IMR-90 (cell line): ENCODE results near the gene RGP1. TPM values are rescaled to one million over a fixed set of nuclear protein-coding genes. Genes with fewer than 3 reads are reported as not detected.

Experiments
- ATAC-seq: fragments of 200-7000 bp; cut with Tn5 transposase; 2 replicates; pipeline ENCODE4 v1.9.1; 2020; ENCODE audit warnings: low read depth, mild to moderate bottlenecking, moderate library complexity
- BruUV-seq: library from RNA; stranded (reverse); fragments of 400-500 nt; replicated peaks from 2 replicates; lab custom pipeline; 2021; lab: Mats Ljungman, UMichigan
- CTCF ChIA-PET: fragments of 300-600 bp; formaldehyde crosslinking; extraction: SDS; loops from one replicate; lab custom pipeline; 2021; ENCODE audit warnings: antibody characterized with exemption; lab: Yijun Ruan, JAX
- POLR2A ChIA-PET: fragments of 300-600 bp; sonication (Branson Sonifier 250); formaldehyde crosslinking; loops from one replicate; lab custom pipeline; 2022; ENCODE audit warnings: antibody characterized with exemption; ENCODE audit not compliant: unreplicated experiment; lab: Charles Lee
- DNase-seq: peaks from one replicate; pipeline ENCODE4 v3.0.0; 2013
- H2AFZ ChIP-seq: replicated peaks from 2 replicates; pipeline ENCODE3; 2013; ENCODE audit warnings: low read length, mild to moderate bottlenecking; ENCODE audit not compliant: poor library complexity
- H2AK5ac ChIP-seq: 2 replicates; pipeline ENCODE4 v1.6.1; 2013; ENCODE audit warnings: low read depth, low read length, inconsistent platforms
- H2AK9ac ChIP-seq: replicated peaks from 2 replicates; pipeline ENCODE3; 2013; ENCODE audit warnings: mild to moderate bottlenecking, low read depth, low read length, moderate library complexity; ENCODE audit not compliant: poor library complexity
- H2BK120ac ChIP-seq: 2 replicates; pipeline ENCODE4 v1.6.1; 2013; ENCODE audit warnings: low read depth, low read length, inconsistent platforms
- H2BK15ac ChIP-seq: 3 replicates; pipeline ENCODE4 v1.6.1; 2013; ENCODE audit warnings: low read depth, low read length, inconsistent platforms
- H2BK20ac ChIP-seq: 2 replicates; pipeline ENCODE4 v1.6.1; 2013; ENCODE audit warnings: low read depth, mild to moderate bottlenecking, inconsistent platforms, low read length, moderate library complexity
- H2BK5ac ChIP-seq: 2 replicates; pipeline ENCODE4 v1.6.1; 2013; ENCODE audit warnings: mild to moderate bottlenecking, low read depth, low read length, inconsistent platforms; ENCODE audit not compliant: poor library complexity, severe bottlenecking
- H3K14ac ChIP-seq: replicated peaks from 2 replicates; pipeline ENCODE4 v1.6.1; 2013; ENCODE audit warnings: low read depth, low read length, inconsistent platforms
- H3K18ac ChIP-seq: 2 replicates; pipeline ENCODE4 v1.6.1; 2013; ENCODE audit warnings: low read depth, low read length, control low read depth
- H3K23ac ChIP-seq: 2 replicates; pipeline ENCODE4 v1.6.1; 2013; ENCODE audit warnings: low read depth, low read length, inconsistent platforms
- H3K27ac ChIP-seq: 2 replicates; pipeline ENCODE4 v1.5.1; 2013; ENCODE audit warnings: mild to moderate bottlenecking, control low read depth, low read length; ENCODE audit not compliant: insufficient read depth
- H3K27me3 ChIP-seq: 2 replicates; pipeline ENCODE4 v1.6.1; 2013; ENCODE audit warnings: low read length; ENCODE audit not compliant: control insufficient read depth, insufficient read depth
- H3K36me3 ChIP-seq: 2 replicates; pipeline ENCODE4 v1.6.1; 2013; ENCODE audit warnings: low read length, mixed read lengths; ENCODE audit not compliant: control insufficient read depth, insufficient read depth
- H3K4ac ChIP-seq: 2 replicates; pipeline ENCODE4 v1.6.1; 2013; ENCODE audit warnings: low read depth, low read length, inconsistent platforms
- H3K4me1 ChIP-seq: 2 replicates; pipeline ENCODE4 v1.6.1; 2013; ENCODE audit warnings: low read length, mixed read lengths; ENCODE audit not compliant: control insufficient read depth, insufficient read depth
- H3K4me2 ChIP-seq: 2 replicates; pipeline ENCODE4 v1.6.1; 2013; ENCODE audit warnings: low read depth, mild to moderate bottlenecking, control low read depth, low read length, moderate library complexity
- H3K4me3 ChIP-seq: 2 replicates; pipeline ENCODE4 v1.5.1; 2013; ENCODE audit warnings: low read depth, mild to moderate bottlenecking, control low read depth, low read length, moderate library complexity; ENCODE audit not compliant: insufficient read depth
- H3K56ac ChIP-seq: 2 replicates; pipeline ENCODE4 v1.6.1; 2013; ENCODE audit warnings: low read length, inconsistent platforms; ENCODE audit not compliant: insufficient read depth; ENCODE audit errors: extremely low read depth
- H3K79me1 ChIP-seq, 2 experiments: 2 replicates each; pipeline ENCODE4 v1.6.1; 2013; ENCODE audit warnings: low read length in 2 of 2, inconsistent platforms in 1 of 2, low read depth in 1 of 2
- H3K9ac ChIP-seq: 2 replicates; pipeline ENCODE4 v1.6.1; 2013; ENCODE audit warnings: low read depth, low read length, control low read depth
- H3K9me1 ChIP-seq: 2 replicates; pipeline ENCODE4 v1.6.1; 2013; ENCODE audit warnings: low read length, inconsistent platforms; ENCODE audit not compliant: insufficient read depth
- H3K9me3 ChIP-seq: 2 replicates; pipeline ENCODE4 v1.6.1; 2013; ENCODE audit warnings: low read length; ENCODE audit not compliant: control insufficient read depth, insufficient read depth
- H4K20me1 ChIP-seq: 2 replicates; pipeline ENCODE4 v1.6.1; 2013; ENCODE audit warnings: low read length, inconsistent platforms; ENCODE audit not compliant: insufficient read depth
- H4K5ac ChIP-seq: 2 replicates; pipeline ENCODE4 v1.6.1; 2013; ENCODE audit warnings: mild to moderate bottlenecking, low read depth, low read length, control low read depth
- H4K8ac ChIP-seq, 2 experiments: 2 replicates each; pipeline ENCODE4 v1.6.1; 2013; ENCODE audit warnings: low read depth in 2 of 2, low read length in 2 of 2, control low read depth in 1 of 2, inconsistent platforms in 1 of 2
- H4K91ac ChIP-seq: 2 replicates; pipeline ENCODE4 v1.6.1; 2013; ENCODE audit warnings: low read depth, low read length, inconsistent platforms; ENCODE audit not compliant: insufficient read depth
- BHLHE40 ChIP-seq: fragments of 150-350 bp; IDR thresholded peaks from 2 replicates; pipeline ENCODE4 v1.6.1; 2016; ENCODE audit warnings: mild to moderate bottlenecking, low read depth, low read length
- CEBPB ChIP-seq: IDR thresholded peaks from 2 replicates; pipeline ENCODE4 v1.6.1; 2012; ENCODE audit warnings: low read depth, low read length, improper control_type of control experiment
- CHD1 ChIP-seq: IDR thresholded peaks from 2 replicates; pipeline ENCODE4 v1.6.1; 2012; ENCODE audit warnings: low read depth, low read length, improper control_type of control experiment
- FOS ChIP-seq: fragments of 150-350 bp; IDR thresholded peaks from 2 replicates; pipeline ENCODE4 v1.6.1; 2016; ENCODE audit warnings: low read depth, low read length
- MAFK ChIP-seq: IDR thresholded peaks from 2 replicates; pipeline ENCODE4 v1.6.1; 2012; ENCODE audit warnings: low read depth, low read length, improper control_type of control experiment
- MAZ ChIP-seq: IDR thresholded peaks from 2 replicates; pipeline ENCODE4 v1.6.1; 2012; ENCODE audit warnings: low read depth, mild to moderate bottlenecking, low read length, improper control_type of control experiment, moderate library complexity, borderline replicate concordance
- MXI1 ChIP-seq: IDR thresholded peaks from 2 replicates; pipeline ENCODE4 v1.6.1; 2012; ENCODE audit warnings: low read depth, mild to moderate bottlenecking, low read length, moderate library complexity, borderline replicate concordance
- NFE2L2 ChIP-seq: fragments of 150-350 bp; IDR thresholded peaks from 2 replicates; pipeline ENCODE4 v1.6.1; 2016; ENCODE audit warnings: low read depth, mild to moderate bottlenecking, low read length
- POLR2A ChIP-seq: IDR thresholded peaks from 2 replicates; pipeline ENCODE4 v1.6.1; 2012; ENCODE audit warnings: mild to moderate bottlenecking, low read depth, low read length
- RAD21 ChIP-seq: IDR thresholded peaks from 2 replicates; pipeline ENCODE4 v1.6.1; 2012; ENCODE audit warnings: low read length, improper control_type of control experiment
- RCOR1 ChIP-seq: IDR thresholded peaks from 2 replicates; pipeline ENCODE4 v1.6.1; 2012; ENCODE audit warnings: mild to moderate bottlenecking, low read length, improper control_type of control experiment; ENCODE audit not compliant: insufficient replicate concordance
- SMC3 ChIP-seq: fragments of 150-350 bp; IDR thresholded peaks from 2 replicates; pipeline ENCODE4 v1.6.1; 2016; ENCODE audit warnings: low read depth, mild to moderate bottlenecking, antibody characterized with exemption, low read length, moderate library complexity
- dilution Hi-C: fragments of 300-500 bp; cut with HindIII; formaldehyde crosslinking; loops from one replicate; pipeline ENCODE4 v1.14.3; 2018; ENCODE audit warnings: low sequenced_read_pairs; ENCODE audit not compliant: unreplicated experiment
- in situ Hi-C: fragments of 300-500 bp; cut with MboI; formaldehyde crosslinking; loops from 3 replicates; pipeline ENCODE4 v1.14.3; 2019; ENCODE audit warnings: low sequenced_read_pairs, inconsistent platforms, mixed read lengths
- intact Hi-C: fragments of 100-400 bp; cut with micrococcal nuclease; formaldehyde crosslinking; loops from 2 replicates; pipeline ENCODE4 v1.10.0; 2022
- polyA plus RNA-seq, 3 experiments: library from polyadenylated mRNA; depleted of rRNA; stranded (reverse); fragments of >200 nt; gene quantifications; 2 replicates each; pipeline ENCODE4 v1.2.3, GENCODE V29; 2012; ENCODE audit warnings: low replicate concordance in 1 of 3
- total RNA-seq: library from RNA; depleted of rRNA; stranded (reverse); fragments of >200 nt; gene quantifications from 2 replicates; pipeline ENCODE4 v1.2.3, GENCODE V29; 2012
- TF ChIP-seq, protein P1 (sequence below): fragments of 150-350 bp; IDR thresholded peaks from 2 replicates; pipeline ENCODE4 v1.6.1; 2017; ENCODE audit warnings: mild to moderate bottlenecking, antibody characterized with exemption, low read length, low read depth
- TF ChIP-seq, protein P2 (sequence below): conservative IDR thresholded peaks from 2 replicates; pipeline ENCODE4 v1.5.1; 2012; ENCODE audit warnings: mild to moderate bottlenecking, low read depth, low read length, improper control_type of control experiment

The RGP1 gene
- total and polyA plus RNA-seq, 2 of the 4 experiments (the other 2 are of a cell fraction) = 10.2 to 14.3 TPM

DNA sequence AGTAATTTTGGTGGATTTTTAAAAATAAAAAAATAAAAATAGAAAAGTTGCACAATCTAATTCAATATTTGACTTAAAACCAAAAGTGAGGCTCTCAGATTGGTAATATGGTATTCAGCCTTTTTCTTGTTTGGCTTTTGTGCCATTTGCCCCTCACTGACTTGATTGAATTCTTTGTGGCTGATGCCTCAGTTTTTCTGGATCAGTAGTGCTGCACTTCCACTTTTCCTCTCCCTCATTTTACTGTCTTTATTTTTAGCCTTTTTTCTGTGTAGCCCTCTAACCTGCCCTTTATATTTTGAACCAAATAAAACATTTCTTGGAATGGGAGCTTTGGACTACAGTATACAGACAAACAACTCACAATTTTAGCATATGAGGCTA, 8.8 kb downstream of the RGP1 start:
- Histone ChIP-seq H3K79me1 (no peaks in the 10 kb centered on the region), H2BK20ac (no peak overlapping the region), H3K18ac (no peak overlapping the region), H2AFZ (no peak overlapping the region), H3K9me3 (no peaks in the 10 kb centered on the region), H3K4me1 (peaks cover 7% of the 10 kb centered on the region; the same call in 1 of the 2 replicates), H4K20me1 (no peaks in the 10 kb centered on the region), H3K23ac (no peak overlapping the region), H3K14ac (no peak overlapping the region), H2AK9ac (no peak overlapping the region), H3K4me2 (no peak overlapping the region), H4K8ac (no peak overlapping the region), H3K9ac (no peak overlapping the region), H2BK15ac (no peak overlapping the region), H2AK5ac (no peak overlapping the region), H2BK5ac (no peak overlapping the region), H2BK120ac (no peak overlapping the region), H3K56ac (no peak overlapping the region), H3K36me3 (peaks cover 21% of the 10 kb centered on the region), H3K4me3 (no peak overlapping the region), H3K4ac (no peak overlapping the region), H3K27ac (no peak overlapping the region), H4K91ac (no peak overlapping the region), H4K5ac (no peak overlapping the region), H3K27me3 (peaks cover 2% of the 10 kb centered on the region; the same call in 1 of the 2 replicates), H3K9me1 (peaks cover 5% of the 10 kb centered on the region)
- ATAC-seq (no peak), DNase-seq (no peak)
- CTCF ChIA-PET = no interaction called here
- no TSS peak for BruUV-seq
- POLR2A ChIA-PET = no interaction called here
- in situ Hi-C loops (no loop called here), dilution Hi-C loops (no loop called here), intact Hi-C loops (no loop called here)
- TF ChIP-seq NFE2L2 (no peak), SMC3 (no peak), BHLHE40 (no peak), CHD1 (no peak), POLR2A (no peak), CEBPB (no peak), RAD21 (no peak), MAFK (no peak), MAZ (no peak), FOS (no peak), RCOR1 (no peak), MXI1 (no peak)
- TF ChIP-seq, protein P1, sequence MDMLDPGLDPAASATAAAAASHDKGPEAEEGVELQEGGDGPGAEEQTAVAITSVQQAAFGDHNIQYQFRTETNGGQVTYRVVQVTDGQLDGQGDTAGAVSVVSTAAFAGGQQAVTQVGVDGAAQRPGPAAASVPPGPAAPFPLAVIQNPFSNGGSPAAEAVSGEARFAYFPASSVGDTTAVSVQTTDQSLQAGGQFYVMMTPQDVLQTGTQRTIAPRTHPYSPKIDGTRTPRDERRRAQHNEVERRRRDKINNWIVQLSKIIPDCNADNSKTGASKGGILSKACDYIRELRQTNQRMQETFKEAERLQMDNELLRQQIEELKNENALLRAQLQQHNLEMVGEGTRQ = no peak
- TF ChIP-seq, protein P2, sequence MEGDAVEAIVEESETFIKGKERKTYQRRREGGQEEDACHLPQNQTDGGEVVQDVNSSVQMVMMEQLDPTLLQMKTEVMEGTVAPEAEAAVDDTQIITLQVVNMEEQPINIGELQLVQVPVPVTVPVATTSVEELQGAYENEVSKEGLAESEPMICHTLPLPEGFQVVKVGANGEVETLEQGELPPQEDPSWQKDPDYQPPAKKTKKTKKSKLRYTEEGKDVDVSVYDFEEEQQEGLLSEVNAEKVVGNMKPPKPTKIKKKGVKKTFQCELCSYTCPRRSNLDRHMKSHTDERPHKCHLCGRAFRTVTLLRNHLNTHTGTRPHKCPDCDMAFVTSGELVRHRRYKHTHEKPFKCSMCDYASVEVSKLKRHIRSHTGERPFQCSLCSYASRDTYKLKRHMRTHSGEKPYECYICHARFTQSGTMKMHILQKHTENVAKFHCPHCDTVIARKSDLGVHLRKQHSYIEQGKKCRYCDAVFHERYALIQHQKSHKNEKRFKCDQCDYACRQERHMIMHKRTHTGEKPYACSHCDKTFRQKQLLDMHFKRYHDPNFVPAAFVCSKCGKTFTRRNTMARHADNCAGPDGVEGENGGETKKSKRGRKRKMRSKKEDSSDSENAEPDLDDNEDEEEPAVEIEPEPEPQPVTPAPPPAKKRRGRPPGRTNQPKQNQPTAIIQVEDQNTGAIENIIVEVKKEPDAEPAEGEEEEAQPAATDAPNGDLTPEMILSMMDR = no peak
